Measurements from ENCODE around the gene EDA2R.

Gene EDA2R

DNA sequence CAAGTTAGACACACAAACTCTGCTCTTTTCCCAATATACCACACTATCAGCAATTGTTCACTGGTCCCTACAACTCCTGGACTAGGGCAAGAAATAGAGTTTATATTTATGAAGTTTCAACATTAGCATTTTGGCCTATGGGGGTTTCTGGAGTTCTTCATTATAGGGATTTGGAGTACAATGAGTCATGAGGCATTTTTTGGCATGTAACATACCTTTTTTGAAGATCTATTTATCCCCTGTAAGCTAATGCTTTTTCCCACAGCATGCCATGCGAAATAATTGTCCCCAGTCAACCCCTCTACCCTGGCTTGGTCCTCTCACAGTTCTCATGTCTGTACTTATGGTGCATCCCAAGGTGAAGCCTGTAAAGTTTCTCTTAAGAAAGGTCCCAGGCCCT lies 36.7 kb upstream of the EDA2R start:
- ChIA-PET POLR2A (ENCODE audit: low non-redundant PET) (no interaction called here), CTCF (no interaction called here)
- no peak for DNase-seq (ENCODE audit: low spot score)
- H3K27ac ChIP-seq, result no peak overlapping the region
- TF ChIP-seq, protein P1, sequence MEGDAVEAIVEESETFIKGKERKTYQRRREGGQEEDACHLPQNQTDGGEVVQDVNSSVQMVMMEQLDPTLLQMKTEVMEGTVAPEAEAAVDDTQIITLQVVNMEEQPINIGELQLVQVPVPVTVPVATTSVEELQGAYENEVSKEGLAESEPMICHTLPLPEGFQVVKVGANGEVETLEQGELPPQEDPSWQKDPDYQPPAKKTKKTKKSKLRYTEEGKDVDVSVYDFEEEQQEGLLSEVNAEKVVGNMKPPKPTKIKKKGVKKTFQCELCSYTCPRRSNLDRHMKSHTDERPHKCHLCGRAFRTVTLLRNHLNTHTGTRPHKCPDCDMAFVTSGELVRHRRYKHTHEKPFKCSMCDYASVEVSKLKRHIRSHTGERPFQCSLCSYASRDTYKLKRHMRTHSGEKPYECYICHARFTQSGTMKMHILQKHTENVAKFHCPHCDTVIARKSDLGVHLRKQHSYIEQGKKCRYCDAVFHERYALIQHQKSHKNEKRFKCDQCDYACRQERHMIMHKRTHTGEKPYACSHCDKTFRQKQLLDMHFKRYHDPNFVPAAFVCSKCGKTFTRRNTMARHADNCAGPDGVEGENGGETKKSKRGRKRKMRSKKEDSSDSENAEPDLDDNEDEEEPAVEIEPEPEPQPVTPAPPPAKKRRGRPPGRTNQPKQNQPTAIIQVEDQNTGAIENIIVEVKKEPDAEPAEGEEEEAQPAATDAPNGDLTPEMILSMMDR (conservative IDR thresholded peaks at IDR 0.05; ENCODE audit: low read depth), result no peak

DNA sequence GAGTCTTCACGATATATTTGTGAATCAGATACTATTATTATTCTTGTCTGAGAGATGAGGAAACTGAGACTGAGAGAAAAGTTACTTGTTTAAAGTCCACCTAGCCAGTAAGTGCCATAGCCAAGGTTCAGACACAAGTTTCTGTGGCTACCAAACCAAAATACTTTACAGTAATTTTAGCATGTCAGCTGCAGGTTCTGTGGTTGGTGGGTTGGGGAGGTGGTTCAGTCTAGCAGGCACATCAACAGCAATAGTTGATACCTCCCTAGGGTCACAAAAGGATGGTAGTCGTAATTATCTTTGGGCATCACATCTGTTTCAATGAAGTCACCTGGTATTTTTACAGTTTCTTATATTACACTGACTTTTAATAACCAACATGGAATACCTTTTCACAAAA lies 35.6 kb upstream of the EDA2R start:
- TF ChIP-seq, protein P1 (conservative IDR thresholded peaks at IDR 0.05; ENCODE audit: low read depth), result no peak
- ChIA-PET CTCF (no interaction called here), POLR2A (ENCODE audit: low non-redundant PET) (no interaction called here)
- no peak overlapping the region for H3K27ac ChIP-seq
- no peak for DNase-seq (ENCODE audit: low spot score)

DNA sequence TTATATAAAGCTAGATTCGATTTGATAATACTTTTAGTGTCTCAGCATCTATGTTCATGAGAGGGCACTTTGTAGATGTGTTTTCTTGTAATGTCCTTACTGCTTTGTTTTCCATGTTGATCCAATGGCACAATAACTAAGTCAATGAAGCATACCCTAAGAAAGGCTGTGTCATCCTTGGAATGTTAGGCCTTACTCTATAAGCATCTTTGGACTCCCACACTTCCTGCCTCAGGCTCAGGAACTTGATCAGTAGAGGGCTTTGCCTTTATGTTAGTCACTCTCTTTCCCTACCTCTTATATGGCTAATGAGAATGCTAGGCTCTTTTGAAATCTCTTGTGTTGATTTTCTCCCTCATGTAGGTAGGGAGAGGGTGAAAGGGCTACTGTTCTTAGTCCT lies 33.2 kb upstream of the EDA2R start:
- DNase-seq (ENCODE audit: low spot score), result no peak
- H3K27ac ChIP-seq, result no peak overlapping the region
- ChIA-PET CTCF (no interaction called here), POLR2A (ENCODE audit: low non-redundant PET) (no interaction called here)
- TF ChIP-seq, protein P1 (conservative IDR thresholded peaks at IDR 0.05; ENCODE audit: low read depth), result no peak

DNA sequence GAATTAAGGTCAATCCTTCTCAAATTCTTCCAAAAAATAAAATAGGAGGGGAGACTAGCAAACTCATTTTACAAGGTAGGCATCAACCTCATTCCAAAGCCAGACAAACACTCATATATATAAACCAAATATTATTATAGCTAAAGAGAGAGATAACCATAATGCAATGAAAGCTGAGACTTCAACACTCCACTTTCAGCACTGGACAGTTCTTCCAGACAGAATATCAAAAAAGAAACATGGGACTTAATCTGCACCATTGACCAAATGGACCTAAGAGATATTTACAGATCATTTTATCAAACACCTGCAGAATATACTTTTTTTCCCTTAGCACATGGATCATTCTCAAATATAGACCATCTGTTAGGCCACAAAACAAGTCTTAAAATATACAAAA lies 15.5 kb upstream of the EDA2R start:
- POLR2A ChIA-PET (ENCODE audit: low non-redundant PET), result no interaction called here

DNA sequence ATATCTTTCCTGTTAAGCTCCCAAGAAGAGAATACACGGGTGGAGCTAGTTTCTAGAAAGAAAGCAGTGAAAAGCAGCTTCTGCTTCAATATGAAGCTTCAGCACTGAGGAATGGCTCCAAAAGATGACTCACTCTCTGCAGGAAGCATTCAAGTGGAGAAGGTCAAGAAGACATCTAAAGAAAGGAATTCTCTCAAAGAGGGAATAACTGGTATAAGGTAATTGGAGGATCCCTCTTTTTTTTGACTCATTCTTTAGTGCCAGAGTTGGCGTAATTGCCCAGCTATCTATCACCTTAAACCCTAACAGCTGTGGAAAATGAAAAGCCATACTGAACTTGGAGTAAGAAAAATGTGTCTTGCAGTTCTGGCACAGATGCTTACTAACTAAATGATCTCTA lies 3.5 kb downstream of the EDA2R start:
- H3K27ac ChIP-seq, result peak overlapping the region; percentile 80
- TF ChIP-seq, protein P1 (conservative IDR thresholded peaks at IDR 0.05; ENCODE audit: low read depth), result no peak
- ChIA-PET POLR2A (ENCODE audit: low non-redundant PET) (no interaction called here), CTCF (no interaction called here)
- peak; percentile 1 for DNase-seq (ENCODE audit: low spot score)

More for the DNA sequence above, 15.5 kb upstream of the EDA2R start:
- TF ChIP-seq, protein P1 (conservative IDR thresholded peaks at IDR 0.05; ENCODE audit: low read depth), result no peak
- CTCF ChIA-PET, result no interaction called here
- no peak for DNase-seq (ENCODE audit: low spot score)
- no peak overlapping the region for H3K27ac ChIP-seq

DNA sequence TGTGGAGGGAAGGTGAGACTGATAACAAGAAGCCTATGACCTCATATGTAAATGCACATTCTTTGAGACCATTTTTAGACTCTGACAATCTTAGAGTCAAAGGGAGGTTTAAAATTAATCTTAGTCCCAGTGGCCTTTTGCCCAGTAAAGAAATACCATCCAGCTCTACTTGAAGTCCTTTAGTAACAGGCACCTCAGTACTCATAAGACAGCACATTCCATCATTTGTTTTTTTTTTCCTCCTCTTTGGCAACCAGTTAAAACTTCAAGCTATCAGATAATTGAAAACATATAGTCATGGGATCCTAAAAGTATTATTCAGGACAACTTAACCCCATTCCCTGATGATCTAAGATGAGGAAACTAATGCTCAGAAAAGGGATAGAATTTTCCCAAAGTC lies 4.6 kb downstream of the EDA2R start:
- CTCF ChIA-PET, result interaction anchor here (0.5 kb wide), 1 partner anchor 1262 kb away, joined by 4 read pairs; no protein-coding TSS in a partner anchor
- no peak for DNase-seq (ENCODE audit: low spot score)
- POLR2A ChIA-PET (ENCODE audit: low non-redundant PET), result no interaction called here

More for the DNA sequence above, 4.6 kb downstream of the EDA2R start:
- TF ChIP-seq, protein P1 (conservative IDR thresholded peaks at IDR 0.05; ENCODE audit: low read depth), result no peak
- H3K27ac ChIP-seq, result no peak overlapping the region

All from RWPE1 (cell line).